AG08395 (cell line): ENCODE data around the gene AFAP1.

ENCODE experiments used
- DNase-seq: peaks from one replicate; pipeline ENCODE4 v3.0.0; 2012; ENCODE audit warnings: mixed read lengths, low spot score

The AFAP1 gene

DNA sequence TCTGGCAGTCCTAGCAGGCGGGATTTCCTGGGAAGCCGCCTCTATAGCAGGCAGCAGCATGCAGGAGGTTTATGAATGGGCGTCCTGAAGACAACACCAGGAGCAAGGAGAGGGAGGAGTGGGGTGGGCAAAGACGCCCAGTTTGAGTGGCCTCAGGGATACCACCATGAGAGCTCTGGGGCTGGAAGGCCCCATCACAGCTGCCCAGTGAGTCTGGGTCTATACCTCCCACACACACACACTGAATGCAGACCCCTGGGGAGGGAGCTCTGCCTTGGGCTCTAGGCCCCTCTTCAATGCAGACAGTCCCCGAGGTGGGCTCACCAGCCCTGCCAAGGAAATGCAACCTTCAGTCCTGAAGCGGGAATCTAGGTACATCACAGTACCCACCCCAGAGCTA lies 98.6 kb downstream of the AFAP1 start:
- DNase-seq: no peak

DNA sequence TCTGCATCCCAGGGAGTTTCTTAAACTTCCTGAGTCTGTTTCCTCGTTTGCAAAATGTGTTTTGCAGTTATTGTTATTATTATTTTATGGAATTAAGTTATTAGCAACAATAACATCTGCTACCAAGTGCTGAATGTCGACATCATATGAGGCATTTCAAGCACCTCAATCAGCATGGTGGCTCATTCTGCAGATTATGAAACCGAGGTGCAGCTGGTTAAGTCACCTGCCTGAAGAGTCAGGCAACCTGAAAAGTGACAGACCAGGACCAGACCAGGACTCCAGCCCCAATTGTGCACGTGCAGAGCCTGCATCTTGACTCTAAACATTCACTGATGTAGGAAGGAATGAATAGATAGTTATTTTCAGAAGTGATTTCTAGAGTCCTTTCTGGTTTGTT lies 99.8 kb downstream of the AFAP1 start:
- no peak for DNase-seq

DNA sequence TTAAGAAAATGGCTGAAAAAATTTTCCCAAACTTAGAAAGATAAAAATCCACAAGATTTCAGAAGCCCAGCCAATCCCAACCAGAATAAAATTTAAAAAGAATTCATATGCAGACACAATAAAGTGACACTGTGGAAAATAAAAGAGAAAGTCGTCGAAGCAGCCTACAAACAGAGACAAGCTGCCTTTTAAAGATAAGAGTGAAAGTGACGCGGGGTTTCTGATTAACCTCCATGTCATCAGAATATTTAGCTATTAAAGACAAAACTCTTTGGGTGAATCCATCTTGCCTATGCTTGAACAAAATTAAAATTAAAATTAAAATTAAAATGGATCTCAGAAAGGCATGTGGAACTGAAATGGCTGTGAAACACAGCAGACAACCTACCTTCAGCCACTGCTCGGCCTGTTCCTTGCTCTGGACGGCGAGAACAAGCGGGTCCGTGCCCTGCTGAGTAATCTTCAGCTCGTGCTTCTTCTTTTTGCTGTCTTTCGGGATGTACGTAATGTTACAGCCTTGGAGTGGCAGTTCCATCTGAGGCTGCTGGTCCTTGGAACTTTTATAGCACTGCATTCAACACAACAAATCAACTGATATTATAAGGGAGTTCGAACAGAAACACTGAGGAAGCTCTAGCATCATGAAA lies 101.4 kb downstream of the AFAP1 start:
- no peak for DNase-seq

DNA sequence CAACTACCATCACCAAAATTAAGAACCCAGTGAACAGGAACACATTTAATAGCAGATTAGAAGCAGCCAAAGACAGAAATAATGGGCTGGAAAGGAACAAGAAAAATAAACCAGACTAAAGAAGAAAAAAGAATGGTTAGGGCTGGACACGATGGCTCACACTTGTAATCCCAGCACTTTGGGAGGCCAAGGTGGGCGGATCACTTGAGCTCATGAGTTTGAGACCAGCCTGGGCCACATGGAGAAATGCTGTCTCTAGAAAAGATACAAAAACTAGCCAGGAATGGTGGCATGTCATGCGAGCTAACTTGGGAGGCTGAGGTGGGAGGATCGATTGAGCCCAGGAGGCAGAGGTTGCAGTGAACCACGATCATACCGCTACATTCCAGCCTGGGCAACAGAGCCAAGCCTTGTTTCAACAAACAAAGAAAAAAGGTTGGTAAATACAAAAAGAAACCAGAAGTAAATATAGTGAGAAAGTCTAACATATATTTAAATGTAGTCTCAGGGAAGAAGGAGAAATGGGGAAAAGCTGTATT lies 102.0 kb downstream of the AFAP1 start:
- no peak for DNase-seq

DNA sequence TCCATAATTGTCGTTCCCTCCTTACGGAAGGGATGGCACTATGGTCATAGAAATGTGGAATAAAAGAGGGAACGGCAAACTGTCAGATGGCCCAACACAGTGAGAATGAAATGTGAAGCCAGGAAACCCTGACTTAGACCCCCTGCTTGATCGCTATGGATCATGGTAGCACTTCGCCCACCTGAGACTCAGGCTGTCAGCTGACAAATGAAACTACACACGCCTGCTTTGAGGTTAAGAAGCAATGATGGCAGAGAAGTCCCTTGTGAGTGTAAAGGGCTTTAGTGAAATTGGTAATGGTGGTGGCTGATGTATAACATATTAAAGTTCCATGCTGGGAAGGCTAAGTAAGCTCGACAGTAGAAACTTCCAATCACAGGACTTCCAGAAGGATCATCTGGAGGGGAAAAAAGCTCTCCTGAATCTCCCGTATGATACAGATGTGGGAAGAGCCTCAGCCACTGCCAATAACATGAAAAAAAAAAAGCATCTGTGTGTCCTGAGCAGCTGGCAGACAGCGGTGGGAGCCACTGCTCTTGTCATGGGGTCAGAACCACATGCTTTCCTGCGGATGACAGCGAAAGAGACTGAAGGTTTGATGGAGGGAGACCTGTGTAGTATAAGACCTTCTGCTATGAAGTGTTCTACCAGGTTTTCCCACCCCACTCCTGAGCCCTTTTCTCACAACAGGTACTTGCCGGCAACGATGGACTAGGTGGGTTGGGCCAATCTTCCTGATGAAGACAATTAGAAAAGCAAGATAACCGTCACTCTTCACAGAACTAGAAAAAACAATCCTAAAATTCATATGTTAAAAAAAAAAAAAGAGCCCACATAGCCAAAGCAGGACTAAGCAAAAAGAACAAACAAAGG lies 107.6 kb downstream of the AFAP1 start:
- DNase-seq: no peak

DNA sequence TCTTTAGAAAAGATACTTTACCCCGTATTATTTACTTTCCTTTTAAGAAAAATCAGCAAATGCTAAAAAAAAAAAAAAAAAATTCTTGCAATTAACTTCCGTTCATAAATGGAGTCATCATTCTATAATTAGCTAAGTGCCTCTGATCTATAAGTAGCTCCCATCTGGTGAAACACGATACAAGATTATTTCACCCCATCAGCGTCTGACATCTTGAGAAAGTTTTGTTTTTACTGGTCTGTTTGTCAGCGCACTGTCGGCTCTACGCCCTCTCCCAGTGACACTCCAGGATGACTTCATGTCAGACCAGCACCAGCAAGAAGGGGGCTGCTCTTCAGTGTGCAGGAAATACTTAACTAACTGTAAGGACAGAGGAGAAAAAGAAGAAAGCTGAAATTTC lies 108.3 kb downstream of the AFAP1 start:
- DNase-seq: peak; percentile 19

DNA sequence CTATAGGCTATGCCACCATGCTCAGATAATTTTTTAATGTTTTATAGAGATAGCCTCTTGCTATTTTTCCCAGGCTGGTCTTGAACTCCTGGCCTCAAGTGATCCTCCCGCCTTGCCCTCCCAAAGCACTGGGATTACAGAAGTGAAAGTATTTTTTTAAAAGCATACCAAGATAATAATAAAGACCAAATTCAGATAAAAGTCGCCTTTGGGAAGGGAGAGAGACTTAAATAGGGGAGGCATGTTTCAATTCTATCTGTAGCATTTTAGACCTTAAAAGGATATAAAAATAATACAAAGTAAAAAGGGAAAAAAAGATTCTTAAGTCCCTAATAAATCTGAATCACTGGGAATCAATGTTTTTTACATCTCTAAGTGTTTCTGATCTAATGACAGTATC lies 108.9 kb downstream of the AFAP1 start:
- DNase-seq: no peak

DNA sequence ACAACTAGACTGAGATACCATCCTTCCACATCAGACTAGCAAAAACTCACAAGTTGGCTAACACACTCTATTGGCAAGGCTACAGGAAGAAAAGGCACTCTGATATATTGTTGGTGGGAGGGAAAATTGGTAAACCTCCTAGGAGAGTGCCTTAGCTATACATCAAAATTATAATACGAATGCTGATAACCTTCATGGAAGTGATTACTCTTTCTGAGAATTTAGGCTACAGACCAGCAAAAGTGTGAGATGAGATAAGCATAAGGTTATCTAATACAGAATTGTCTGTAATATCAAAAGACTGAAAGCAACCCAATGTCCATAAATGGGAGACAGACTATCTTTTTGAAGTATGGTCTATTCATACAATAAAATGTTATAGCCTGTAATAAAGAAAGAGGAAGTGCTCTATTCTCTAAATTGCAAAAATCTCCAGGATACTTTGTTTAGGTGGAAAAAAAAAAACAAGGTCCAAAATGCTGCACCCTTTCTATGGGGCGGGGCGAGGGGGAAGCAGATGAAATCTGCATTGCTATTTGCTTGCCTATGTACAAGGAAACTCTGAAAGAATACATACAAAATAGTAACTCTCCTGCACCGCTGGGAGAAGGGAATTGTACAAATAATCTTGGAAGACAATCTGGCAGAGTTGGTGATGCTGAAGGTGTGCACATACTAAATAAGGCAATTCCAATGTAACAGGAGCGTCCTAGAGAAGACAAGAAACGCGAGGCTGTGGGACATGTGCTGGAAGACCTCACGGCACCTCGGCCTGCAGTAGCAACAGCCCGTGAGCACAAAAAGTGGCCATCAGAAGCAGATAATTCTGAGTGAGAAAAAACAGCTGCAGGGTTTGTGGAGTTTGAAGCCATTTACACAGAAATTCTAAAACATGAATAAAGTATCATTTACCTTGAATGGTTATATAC lies 109.7 kb downstream of the AFAP1 start:
- DNase-seq: no peak

DNA sequence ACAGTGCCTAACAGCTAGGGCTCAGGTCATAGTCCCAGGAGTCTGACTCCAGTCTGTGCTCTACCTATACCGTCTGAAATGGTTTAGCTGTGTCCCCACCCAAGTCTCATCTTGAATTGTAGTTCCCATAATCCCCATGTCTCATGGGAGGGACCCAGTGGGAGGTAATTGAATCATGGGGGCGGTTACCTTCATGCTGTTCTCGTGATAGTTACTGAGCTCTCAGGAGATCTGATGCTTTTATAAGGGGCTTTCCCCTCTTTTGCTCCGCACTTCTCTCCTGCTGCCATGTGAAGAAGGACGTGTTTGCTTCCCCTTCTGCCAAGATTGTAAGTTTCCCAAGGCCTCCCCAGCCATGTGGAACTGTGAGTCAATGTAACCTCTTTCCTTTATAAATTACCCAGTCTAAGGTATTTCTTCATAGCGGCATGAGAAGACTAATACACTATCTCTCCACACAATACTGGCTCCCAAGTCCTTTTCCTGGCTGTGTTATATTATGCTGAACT lies 110.8 kb downstream of the AFAP1 start:
- no peak for DNase-seq

DNA sequence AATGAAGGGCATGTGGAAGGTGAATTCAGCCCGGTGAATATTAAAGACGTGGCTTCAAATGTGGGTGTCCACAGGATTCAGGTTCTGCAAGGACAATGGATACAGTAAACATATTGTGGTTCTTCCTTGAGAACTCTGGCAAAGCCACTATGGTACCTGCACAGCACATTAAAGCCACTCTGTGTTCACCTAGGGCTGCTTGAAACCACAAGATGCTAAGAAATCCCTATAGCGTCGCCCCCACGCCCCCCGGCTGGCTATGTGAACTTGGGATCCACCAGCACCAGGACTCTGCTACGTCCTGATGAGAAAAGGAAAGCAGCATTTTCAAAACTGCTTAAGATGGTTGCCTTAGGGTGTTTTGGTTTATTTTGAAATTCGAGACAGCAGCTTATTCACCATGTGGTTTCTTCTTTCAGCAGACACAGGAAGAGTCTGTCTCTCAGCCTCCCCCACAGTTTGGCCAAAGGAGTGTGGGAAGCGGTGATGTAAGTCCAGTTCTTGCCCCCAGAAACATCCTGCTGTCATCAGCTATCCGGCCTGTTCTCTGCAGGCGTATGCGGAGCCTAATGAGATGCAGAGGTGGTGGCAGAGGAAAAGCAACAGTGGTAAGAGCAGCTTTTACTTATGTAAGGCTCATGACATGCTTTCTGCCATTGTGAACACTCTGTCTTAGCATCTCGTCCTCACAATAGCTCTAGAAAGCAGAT lies 111.5 kb downstream of the AFAP1 start:
- DNase-seq: peak; percentile 91

DNA sequence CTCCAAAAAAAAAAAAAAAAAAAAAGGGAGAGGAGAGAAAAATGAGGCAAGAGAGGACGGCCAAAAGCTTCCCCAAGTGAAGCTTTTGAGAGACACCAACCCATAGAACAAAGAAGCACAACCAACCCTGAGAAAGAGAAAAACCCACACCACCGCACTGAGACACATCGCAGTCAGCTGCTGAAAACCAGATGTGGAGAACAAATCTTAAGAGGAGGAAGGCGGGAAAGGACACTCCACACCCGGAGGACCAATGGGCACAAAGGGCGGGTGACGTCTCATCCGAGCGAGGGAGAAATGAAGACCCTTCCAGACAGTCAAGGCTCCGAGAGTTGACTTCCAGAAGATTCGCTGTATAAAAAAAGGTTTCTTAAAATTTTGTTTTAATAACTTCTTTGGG lies 112.1 kb downstream of the AFAP1 start:
- DNase-seq: peak; percentile 21

DNA sequence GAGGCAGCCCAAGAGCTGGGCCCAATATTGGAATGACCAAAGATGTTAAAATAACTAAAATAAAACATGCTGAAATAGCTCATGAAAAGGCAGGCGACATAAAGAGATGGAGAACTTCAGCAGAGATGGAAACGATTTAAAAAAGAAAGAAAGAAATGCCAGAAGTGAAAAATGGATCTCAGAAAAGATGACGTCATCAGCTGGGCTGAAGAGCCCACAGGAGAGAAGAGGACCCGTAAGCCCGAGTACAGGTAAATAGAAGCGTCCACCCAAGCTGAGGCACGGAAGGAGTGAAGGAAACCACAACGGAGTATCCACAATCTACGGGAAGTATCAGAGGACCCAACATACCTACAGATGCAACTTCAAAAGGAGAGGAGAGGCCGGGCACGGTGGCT lies 112.8 kb downstream of the AFAP1 start:
- no peak for DNase-seq

DNA sequence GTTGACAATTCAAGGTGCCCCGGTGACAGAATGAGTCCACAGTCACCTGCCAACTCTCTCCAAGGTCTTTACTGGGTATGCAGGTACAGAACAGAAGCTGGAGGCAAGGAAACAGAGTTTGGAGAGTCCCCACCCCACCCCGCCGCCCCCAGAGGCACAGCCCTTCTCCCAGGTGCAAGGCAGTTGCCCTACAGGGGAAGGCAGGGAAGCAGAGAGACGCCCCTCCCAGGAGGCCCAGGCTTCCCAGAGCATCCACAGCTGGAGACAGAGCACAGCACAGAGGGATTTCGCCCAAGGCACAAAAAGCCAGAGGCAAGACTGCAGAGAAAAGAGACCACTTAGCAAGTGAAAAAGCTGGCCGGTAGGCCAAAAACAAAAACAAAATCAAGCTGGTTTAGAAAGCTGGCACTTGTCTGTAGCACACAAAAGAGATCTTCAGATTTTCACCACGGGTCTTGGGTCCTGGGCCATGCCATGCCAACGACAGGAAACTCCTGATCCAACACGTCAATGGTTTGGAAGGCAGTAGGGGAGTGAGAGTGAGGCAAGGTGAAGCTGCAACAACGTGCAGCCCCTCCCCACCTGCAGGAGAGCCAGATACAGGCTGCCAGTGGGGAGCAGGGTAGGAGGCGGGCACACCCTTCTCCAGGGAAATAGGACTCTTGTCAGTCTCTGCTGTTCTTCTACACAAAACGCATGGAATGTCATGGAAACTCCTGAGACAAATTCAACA lies 113.3 kb downstream of the AFAP1 start:
- DNase-seq: no peak

DNA sequence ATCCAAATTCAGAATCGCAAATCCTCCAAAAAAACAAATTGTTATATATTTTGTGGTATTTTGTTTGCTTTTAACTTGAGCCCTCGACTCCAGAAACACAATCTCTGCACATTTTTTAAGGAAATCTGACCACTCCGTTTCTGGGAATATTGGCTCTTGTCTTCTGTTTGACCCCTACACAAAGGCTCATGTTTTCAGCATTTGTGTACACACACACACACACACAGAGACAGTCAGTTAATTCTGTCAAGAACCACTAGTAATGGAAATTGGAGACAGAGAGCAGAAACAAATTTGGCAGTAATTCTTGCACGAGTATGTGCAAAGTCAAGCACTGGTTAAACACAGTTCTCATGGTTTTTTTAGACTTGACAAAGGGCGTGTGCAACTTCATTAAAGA lies 115.4 kb downstream of the AFAP1 start:
- no peak for DNase-seq

DNA sequence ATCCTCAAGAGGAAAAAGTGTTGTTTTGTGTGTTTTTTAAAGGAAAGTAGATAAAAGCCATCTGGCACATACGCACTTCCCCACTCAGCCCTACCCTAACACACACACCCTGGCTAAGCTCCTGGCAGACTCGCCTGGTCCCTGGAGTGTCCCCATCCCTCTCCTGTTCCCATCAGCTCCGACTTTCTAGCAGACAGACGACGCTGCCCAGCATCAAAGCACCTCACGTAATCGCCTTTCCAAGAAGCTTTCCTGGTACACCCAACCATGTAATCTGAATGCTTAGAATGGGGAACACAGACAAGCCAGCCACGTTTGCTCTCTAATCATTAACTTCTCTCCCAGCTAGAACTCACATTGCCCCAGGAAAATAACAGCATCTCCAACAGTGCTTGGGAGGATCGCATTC lies 116.2 kb downstream of the AFAP1 start:
- no peak for DNase-seq

DNA sequence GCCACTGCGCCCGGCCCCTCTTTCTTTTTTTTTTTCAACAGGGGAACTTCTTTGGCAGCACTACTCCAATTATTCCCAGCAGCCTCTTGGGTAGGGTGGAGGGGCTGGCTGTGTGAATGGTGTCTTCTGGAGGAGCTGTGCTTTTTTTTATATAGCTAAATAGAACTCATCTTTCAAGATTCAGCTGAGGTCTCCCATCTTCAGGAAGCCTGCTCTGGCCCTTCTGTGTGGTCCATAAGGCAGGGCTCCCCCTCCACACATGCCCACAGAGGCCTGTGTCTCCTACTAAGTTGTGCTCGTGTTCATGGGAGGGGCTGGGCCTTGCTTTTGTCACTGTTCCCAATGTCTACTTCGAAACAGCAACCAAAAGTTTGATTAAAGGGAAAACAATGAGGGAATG lies 116.8 kb downstream of the AFAP1 start:
- peak; percentile 30 for DNase-seq

DNA sequence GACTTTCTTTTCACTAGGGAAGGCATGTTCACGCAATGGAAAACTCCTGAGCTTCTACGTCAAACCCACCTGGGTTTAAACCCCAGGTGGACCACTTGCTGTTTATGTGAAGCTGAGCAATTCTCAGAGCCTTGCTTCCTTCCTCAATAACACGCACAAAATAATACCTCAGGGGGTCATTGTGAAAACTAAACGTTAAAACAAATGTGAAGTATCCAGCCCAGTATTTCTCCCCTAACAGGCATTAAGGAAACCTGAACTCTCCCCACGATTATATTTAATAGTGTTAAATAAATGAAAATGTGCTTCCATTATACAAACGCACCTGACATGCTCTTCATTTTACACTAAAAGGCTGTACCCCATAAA lies 117.5 kb downstream of the AFAP1 start:
- DNase-seq: no peak

DNA sequence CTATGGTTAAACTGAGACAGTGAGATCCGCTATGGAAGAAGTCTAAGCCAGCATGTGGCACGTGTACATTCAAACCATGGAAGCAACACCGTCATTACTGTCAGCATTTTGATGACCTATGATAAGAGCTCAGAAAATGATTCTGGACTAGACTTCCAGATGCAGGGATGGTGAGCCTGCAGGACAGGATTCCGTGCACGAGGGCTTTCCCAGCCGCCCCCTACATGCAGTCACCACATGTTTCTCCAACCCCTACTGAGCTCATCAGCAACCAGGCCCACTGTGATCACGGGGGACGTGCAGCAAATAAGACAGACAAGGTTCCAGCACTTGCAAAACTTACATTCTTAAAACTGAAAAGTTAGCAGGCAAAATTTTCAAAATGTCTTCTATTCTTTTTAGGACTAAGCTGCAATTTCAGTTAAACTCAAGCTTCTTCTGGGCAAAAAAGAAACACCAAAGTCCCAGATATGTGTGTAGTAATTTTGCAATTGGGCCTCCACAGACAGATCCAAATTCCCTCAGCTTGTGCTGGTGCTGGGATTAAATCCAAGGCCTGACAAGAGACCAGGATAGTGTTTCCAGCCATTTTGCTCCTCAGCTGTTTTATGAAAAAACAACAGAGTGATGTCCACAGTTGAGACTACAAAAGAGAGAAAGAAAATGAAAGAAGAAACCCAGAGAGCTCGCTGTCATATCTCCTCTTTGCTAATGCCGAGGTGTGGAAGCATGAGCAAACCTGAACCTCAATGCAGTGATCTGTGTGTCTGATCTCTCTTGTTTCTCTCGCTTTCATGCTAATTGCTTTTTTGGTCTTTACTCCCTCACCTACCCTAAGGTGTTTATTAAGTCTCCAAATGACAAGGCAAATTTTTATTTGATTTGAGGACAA lies 118.2 kb downstream of the AFAP1 start:
- no peak for DNase-seq

DNA sequence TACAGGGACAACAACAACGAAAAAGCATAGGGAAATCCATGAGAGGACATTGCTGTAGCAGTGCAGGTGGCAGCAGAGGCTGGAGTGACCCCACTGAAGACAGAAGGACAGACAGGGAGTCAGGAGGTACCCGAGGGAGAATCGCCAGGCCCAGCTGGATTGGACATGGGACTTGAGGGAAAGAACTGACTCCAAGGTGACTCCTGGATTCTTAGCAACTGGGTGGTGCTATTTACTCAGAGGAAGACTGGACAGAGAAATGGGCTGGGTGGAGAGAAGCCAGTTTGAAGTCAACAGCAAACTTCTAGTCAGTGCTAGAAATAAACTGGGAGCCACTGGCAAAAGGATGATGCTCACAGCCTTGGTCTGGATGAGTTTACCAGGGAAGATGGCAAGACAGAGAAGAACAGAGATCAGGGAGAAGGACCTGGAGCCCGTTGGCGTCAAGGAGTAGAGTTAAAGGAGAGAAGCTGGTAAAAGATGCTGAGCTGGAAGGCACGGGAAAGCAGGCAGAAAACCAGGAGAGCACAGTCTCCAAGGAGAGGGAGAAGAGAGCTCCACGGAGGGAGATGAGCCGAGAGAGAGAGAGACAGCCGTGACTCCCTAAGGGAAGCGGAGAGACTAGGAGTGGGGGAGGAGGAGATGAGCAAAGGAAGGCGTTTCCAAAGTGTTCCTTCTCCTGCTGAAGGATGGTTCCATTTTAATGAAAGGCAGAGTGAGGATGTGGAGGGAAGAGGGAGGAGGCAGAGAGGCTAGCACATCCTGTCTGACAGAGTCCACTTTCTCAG lies 119.4 kb downstream of the AFAP1 start:
- DNase-seq: no peak
